ENCODE data around the gene PNPLA6. TPM values are rescaled to one million over a fixed set of nuclear protein-coding genes. Genes with fewer than 3 reads are reported as not detected.

The PNPLA6 gene
- total and polyA plus RNA-seq, 2 of the 4 experiments (the other 2 are of a cell fraction): 17.9 to 52.7 TPM

- H2AFZ ChIP-seq (replicated peaks; ENCODE audit: low read length, poor library complexity): no peak overlapping the region
- H3K4me3 ChIP-seq (ENCODE audit: insufficient read depth, low read depth, low read length): no peak overlapping the region
- in situ Hi-C loops (cut with MboI; ENCODE audit: low sequenced_read_pairs): no loop called here
- POLR2A ChIA-PET (ENCODE audit: unreplicated experiment): no interaction called here
- no peaks in the 10 kb centered on the region for H3K79me1 ChIP-seq (ENCODE audit: low read depth in 1 of 2, low read length in 2 of 2)
- H4K91ac ChIP-seq (ENCODE audit: insufficient read depth, low read depth, low read length): no peak overlapping the region
- H2AK5ac ChIP-seq (ENCODE audit: low read depth, low read length): no peak overlapping the region
- no peak overlapping the region for H2BK15ac ChIP-seq (ENCODE audit: low read depth, low read length)
- no peaks in the 10 kb centered on the region for H3K9me3 ChIP-seq (ENCODE audit: control insufficient read depth, insufficient read depth, low read length)
- H4K8ac ChIP-seq (ENCODE audit: low read depth in 2 of 2, low read length in 2 of 2): no peak overlapping the region
- H4K5ac ChIP-seq (ENCODE audit: low read depth, low read length): no peak overlapping the region
- H2BK5ac ChIP-seq (ENCODE audit: low read depth, low read length, poor library complexity, severe bottlenecking): no peak overlapping the region
- no peaks in the 10 kb centered on the region for H3K4me1 ChIP-seq (ENCODE audit: control insufficient read depth, insufficient read depth, low read length)
- no peak overlapping the region for H3K27ac ChIP-seq (ENCODE audit: insufficient read depth, low read length)
- DNase-seq: no peak
- dilution Hi-C loops (cut with HindIII; ENCODE audit: low sequenced_read_pairs, unreplicated experiment): no loop called here
- no peak overlapping the region for H2AK9ac ChIP-seq (replicated peaks; ENCODE audit: low read depth, low read length, poor library complexity)
- H3K36me3 ChIP-seq (ENCODE audit: control insufficient read depth, insufficient read depth, low read length): no peaks in the 10 kb centered on the region
- no peak overlapping the region for H2BK20ac ChIP-seq (ENCODE audit: low read depth, low read length)
- no peak overlapping the region for H3K9ac ChIP-seq (ENCODE audit: low read depth, low read length)
- H3K23ac ChIP-seq (ENCODE audit: low read depth, low read length): no peak overlapping the region
- no peak for ATAC-seq (ENCODE audit: low read depth)
- no peaks in the 10 kb centered on the region for H3K9me1 ChIP-seq (ENCODE audit: insufficient read depth, low read length)
- no TSS peak for BruUV-seq (replicated peaks)
- peaks cover 28% of the 10 kb centered on the region for H3K27me3 ChIP-seq (ENCODE audit: control insufficient read depth, insufficient read depth, low read length)
- no peak overlapping the region for H3K4me2 ChIP-seq (ENCODE audit: low read depth, low read length)
- WGBS, 2 experiments (ENCODE audit: extremely low coverage in 2 of 2, insufficient read length in 1 of 2): no CpG with 5 or more reads among the region's 2 CpGs
- no peaks in the 10 kb centered on the region for H4K20me1 ChIP-seq (ENCODE audit: insufficient read depth, low read length)
- H3K14ac ChIP-seq (replicated peaks; ENCODE audit: low read depth, low read length): no peak overlapping the region
- CTCF ChIA-PET: no interaction called here
- intact Hi-C loops (cut with micrococcal nuclease): no loop called here
- H2BK120ac ChIP-seq (ENCODE audit: low read depth, low read length): no peak overlapping the region
- no peak overlapping the region for H3K4ac ChIP-seq (ENCODE audit: low read depth, low read length)
- H3K56ac ChIP-seq (ENCODE audit: extremely low read depth, insufficient read depth, low read length): no peak overlapping the region
- H3K18ac ChIP-seq (ENCODE audit: low read depth, low read length): no peak overlapping the region
- TF ChIP-seq MAFK (IDR thresholded peaks at IDR 0.05; ENCODE audit: low read depth, low read length) (no peak), RCOR1 (IDR thresholded peaks at IDR 0.05; ENCODE audit: insufficient replicate concordance, low read length) (no peak), MAZ (IDR thresholded peaks at IDR 0.05; ENCODE audit: borderline replicate concordance, low read depth, low read length) (no peak), FOS (IDR thresholded peaks at IDR 0.05; ENCODE audit: low read depth, low read length) (no peak), ELK1 (IDR thresholded peaks at IDR 0.05; ENCODE audit: borderline replicate concordance, low read depth, low read length) (no peak), NFE2L2 (IDR thresholded peaks at IDR 0.05; ENCODE audit: low read depth, low read length) (no peak), RFX5 (IDR thresholded peaks at IDR 0.05; ENCODE audit: low read depth, low read length) (no peak), RAD21 (IDR thresholded peaks at IDR 0.05; ENCODE audit: low read length) (no peak), POLR2A (IDR thresholded peaks at IDR 0.05; ENCODE audit: low read depth, low read length) (no peak), BHLHE40 (IDR thresholded peaks at IDR 0.05; ENCODE audit: low read depth, low read length) (no peak), CHD1 (IDR thresholded peaks at IDR 0.05; ENCODE audit: low read depth, low read length) (no peak), CEBPB (IDR thresholded peaks at IDR 0.05; ENCODE audit: low read depth, low read length) (no peak), MXI1 (IDR thresholded peaks at IDR 0.05; ENCODE audit: borderline replicate concordance, low read depth, low read length) (no peak), SMC3 (IDR thresholded peaks at IDR 0.05; ENCODE audit: low read depth, low read length) (no peak), USF2 (IDR thresholded peaks at IDR 0.05; ENCODE audit: low read depth, low read length) (no peak)
- TF ChIP-seq, protein P1, sequence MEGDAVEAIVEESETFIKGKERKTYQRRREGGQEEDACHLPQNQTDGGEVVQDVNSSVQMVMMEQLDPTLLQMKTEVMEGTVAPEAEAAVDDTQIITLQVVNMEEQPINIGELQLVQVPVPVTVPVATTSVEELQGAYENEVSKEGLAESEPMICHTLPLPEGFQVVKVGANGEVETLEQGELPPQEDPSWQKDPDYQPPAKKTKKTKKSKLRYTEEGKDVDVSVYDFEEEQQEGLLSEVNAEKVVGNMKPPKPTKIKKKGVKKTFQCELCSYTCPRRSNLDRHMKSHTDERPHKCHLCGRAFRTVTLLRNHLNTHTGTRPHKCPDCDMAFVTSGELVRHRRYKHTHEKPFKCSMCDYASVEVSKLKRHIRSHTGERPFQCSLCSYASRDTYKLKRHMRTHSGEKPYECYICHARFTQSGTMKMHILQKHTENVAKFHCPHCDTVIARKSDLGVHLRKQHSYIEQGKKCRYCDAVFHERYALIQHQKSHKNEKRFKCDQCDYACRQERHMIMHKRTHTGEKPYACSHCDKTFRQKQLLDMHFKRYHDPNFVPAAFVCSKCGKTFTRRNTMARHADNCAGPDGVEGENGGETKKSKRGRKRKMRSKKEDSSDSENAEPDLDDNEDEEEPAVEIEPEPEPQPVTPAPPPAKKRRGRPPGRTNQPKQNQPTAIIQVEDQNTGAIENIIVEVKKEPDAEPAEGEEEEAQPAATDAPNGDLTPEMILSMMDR (conservative IDR thresholded peaks at IDR 0.05; ENCODE audit: low read depth, low read length): no peak
Measured at GRCh38 chr19:7502552-7502951, 33.0 kb upstream of the PNPLA6 start.
